Lower lobe of right lung (tissue), 2 donors: ENCODE data around the gene AEN. TPM values are rescaled to one million over a fixed set of nuclear protein-coding genes. Genes with fewer than 3 reads are reported as not detected.

ENCODE experiments used
- ATAC-seq, 2 donors: fragments of 200-7000 bp; cut with Tn5 transposase; one replicate each; pipeline ENCODE4 v1.9.1; 2020 to 2022; ENCODE audit warnings: mild to moderate bottlenecking in 2 of 2, moderate library complexity in 2 of 2
- DNase-seq: peaks from one replicate; pipeline ENCODE4 v3.0.0-alpha.2; 2020
- H3K27ac ChIP-seq: fragments of 200-600 bp; one replicate; pipeline ENCODE4 v1.8.0; 2022
- H3K27me3 ChIP-seq: fragments of 200-600 bp; one replicate; pipeline ENCODE4 v1.8.0; 2022; ENCODE audit warnings: low read depth
- H3K36me3 ChIP-seq: fragments of 200-600 bp; one replicate; pipeline ENCODE4 v1.8.0; 2022; ENCODE audit warnings: mild to moderate bottlenecking
- H3K4me1 ChIP-seq: fragments of 200-600 bp; one replicate; pipeline ENCODE4 v1.8.0; 2022
- H3K4me3 ChIP-seq: fragments of 200-600 bp; one replicate; pipeline ENCODE4 v1.8.0; 2022; ENCODE audit warnings: mild to moderate bottlenecking
- H3K9me3 ChIP-seq: fragments of 200-600 bp; one replicate; pipeline ENCODE4 v1.8.0; 2022
- intact Hi-C: fragments of 100-400 bp; cut with DNase I; formaldehyde crosslinking; loops from one replicate; pipeline ENCODE4 v1.11.0; 2022
- total RNA-seq: library from RNA; stranded (reverse); fragmentation: NEBNext Ultra II Directional; extraction: Animal tissue kit (Norgen Biotek cat#: 25700); gene quantifications from one replicate; pipeline ENCODE4 v1.2.1, GENCODE V29; 2021
- TF ChIP-seq, protein P1 (sequence below): fragments of 200-600 bp; IDR thresholded peaks from one replicate; pipeline ENCODE4 v1.8.0; 2022; ENCODE audit warnings: antibody characterized with exemption, mild to moderate bottlenecking
- donor health status: DM: no; HTN: yes; CAD: no; lungs with severe emphysema.

The AEN gene
- total RNA-seq, 1 donor from 2014 or later, result 23.8 TPM

DNA sequence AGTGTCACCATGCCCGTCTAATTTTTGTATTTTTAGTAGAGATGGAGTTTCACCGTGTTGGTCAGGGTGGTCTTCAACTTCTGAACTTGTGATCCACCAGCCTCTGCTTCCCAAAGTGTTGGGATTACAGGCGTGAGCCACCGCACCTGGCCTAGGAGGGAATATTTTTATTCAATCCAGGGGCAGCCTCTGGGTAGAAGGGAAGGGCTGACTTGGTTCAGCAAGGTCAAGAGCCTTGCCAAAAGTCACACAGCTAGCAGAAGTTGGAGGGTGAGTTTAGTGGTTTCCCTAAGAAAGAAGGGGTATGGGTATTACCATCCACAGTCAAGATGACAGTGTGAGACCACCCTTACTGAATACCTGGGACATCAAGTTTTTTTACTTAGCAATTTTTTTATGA is 4.9 kb upstream of the AEN start:
- no peak for ATAC-seq
- TF ChIP-seq, protein P1, sequence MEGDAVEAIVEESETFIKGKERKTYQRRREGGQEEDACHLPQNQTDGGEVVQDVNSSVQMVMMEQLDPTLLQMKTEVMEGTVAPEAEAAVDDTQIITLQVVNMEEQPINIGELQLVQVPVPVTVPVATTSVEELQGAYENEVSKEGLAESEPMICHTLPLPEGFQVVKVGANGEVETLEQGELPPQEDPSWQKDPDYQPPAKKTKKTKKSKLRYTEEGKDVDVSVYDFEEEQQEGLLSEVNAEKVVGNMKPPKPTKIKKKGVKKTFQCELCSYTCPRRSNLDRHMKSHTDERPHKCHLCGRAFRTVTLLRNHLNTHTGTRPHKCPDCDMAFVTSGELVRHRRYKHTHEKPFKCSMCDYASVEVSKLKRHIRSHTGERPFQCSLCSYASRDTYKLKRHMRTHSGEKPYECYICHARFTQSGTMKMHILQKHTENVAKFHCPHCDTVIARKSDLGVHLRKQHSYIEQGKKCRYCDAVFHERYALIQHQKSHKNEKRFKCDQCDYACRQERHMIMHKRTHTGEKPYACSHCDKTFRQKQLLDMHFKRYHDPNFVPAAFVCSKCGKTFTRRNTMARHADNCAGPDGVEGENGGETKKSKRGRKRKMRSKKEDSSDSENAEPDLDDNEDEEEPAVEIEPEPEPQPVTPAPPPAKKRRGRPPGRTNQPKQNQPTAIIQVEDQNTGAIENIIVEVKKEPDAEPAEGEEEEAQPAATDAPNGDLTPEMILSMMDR, result no peak
- DNase-seq, result no peak
- Histone ChIP-seq H3K27me3 (peaks cover 6% of the 10 kb centered on the region), H3K4me1 (peaks cover 4% of the 10 kb centered on the region), H3K9me3 (no peaks in the 10 kb centered on the region), H3K36me3 (no peaks in the 10 kb centered on the region), H3K4me3 (no peak overlapping the region), H3K27ac (no peak overlapping the region)
- intact Hi-C loops, result no loop called here

DNA sequence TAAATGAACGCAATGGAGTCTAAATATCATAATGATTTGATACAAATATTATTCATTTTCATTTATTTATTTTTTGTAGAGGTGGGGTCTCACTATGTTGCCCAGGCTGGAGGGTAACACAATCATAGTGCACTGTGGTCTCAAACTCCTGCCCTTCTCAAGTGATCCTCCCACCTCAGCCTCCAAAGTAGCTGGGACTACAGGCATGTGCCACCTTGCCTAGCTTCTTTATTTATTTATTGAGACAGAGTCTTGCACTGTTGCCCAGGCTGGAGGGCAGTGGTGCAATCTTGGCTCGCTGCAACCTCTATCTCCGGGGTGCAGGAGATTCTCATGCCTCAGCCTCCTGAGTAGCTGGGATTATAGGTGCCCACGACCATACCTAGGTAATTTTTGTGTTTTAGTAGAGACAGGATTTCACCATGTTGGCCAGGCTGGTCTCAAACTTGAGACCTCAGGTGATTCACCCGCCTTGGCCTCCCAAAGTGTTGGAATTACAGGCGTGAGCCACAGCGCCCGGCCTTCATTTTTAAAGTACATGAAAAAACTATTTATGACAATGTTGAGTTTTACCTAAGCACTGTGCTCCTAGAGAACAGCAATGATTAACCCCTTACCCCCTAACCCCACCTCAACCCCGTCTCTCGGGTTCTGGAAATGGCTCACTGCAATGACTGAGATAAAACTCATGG is 4.0 kb upstream of the AEN start:
- ATAC-seq (no peak), DNase-seq (no peak)
- intact Hi-C loops, result no loop called here
- no peaks in the 10 kb centered on the region for H3K9me3 ChIP-seq
- H3K27me3 ChIP-seq, result peaks cover 5% of the 10 kb centered on the region
- no peak overlapping the region for H3K27ac ChIP-seq
- peaks cover 8% of the 10 kb centered on the region for H3K4me1 ChIP-seq
- no peak overlapping the region for H3K4me3 ChIP-seq
- TF ChIP-seq, protein P1, result no peak
- H3K36me3 ChIP-seq, result no peaks in the 10 kb centered on the region

DNA sequence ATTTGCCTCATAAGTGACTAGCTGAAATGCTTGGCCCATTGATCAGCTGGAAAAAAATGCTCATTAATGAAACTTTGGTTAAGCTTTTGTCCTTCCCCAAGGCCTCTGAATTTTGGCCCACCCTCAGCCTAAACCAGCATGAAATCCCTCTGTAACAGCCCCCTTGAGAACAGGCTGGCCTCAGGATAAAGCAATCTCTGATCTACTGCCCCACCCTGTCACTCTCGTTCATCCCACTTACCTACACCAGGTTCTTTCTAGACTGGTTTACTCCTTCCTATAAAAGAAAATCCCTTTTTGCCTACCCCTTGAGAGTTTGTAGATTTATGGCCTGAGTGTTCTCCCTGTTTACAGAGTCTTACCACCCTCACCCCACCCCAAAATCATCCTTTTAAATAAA is 3.4 kb upstream of the AEN start:
- no peak for ATAC-seq
- Histone ChIP-seq H3K4me1 (peaks cover 14% of the 10 kb centered on the region), H3K9me3 (no peaks in the 10 kb centered on the region), H3K4me3 (no peak overlapping the region), H3K27ac (no peak overlapping the region), H3K27me3 (no peaks in the 10 kb centered on the region), H3K36me3 (no peaks in the 10 kb centered on the region)
- TF ChIP-seq, protein P1, result no peak
- intact Hi-C loops, result no loop called here
- DNase-seq, result no peak

DNA sequence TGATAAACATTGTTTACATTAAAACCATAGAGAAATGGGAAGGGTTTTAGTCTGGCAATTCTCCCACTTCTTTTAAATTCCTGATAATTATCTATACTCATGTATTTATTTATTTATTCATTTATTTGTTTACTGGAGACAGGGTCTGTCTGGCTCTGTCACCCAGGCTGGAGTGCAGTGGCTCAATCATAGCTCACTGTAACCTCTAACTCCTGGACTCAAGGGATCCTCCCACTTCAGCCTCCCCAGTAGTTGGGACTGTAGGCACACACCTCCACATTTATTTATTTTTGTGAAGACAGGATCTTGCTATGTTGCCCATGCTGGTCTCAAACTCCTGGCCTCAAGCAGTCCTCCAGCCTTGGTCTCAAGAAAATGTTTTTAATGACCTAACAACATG is 2.5 kb upstream of the AEN start:
- no peaks in the 10 kb centered on the region for H3K9me3 ChIP-seq
- TF ChIP-seq, protein P1, result no peak
- no peak for DNase-seq
- no peaks in the 10 kb centered on the region for H3K36me3 ChIP-seq
- H3K27ac ChIP-seq, result no peak overlapping the region
- no peaks in the 10 kb centered on the region for H3K27me3 ChIP-seq
- no peak overlapping the region for H3K4me3 ChIP-seq
- intact Hi-C loops, result no loop called here
- no peak for ATAC-seq
- peaks cover 23% of the 10 kb centered on the region for H3K4me1 ChIP-seq

DNA sequence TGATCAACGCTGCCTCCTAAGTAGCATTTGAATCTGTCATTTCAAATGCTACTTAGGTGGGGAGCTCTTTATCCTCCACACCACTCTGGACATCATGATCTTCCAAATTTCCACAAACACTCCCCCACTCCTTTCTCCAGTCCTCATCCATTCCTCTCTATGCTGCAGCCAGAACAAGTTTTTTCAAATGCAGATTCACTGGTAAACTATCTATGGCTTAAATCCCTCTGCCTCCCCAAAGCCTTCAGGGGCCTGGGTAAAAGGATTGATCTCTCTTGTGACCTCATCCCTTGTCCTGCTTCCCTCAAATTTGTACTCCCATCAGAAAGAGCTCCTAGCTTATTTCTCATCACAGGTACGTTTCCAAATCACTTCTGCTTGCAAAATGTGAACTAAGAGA is 1.3 kb upstream of the AEN start:
- DNase-seq (no peak), ATAC-seq (no peak)
- Histone ChIP-seq H3K4me3 (no peak overlapping the region), H3K4me1 (peaks cover 34% of the 10 kb centered on the region), H3K9me3 (no peaks in the 10 kb centered on the region), H3K36me3 (no peaks in the 10 kb centered on the region), H3K27me3 (no peaks in the 10 kb centered on the region), H3K27ac (no peak overlapping the region)
- TF ChIP-seq, protein P1, result no peak
- intact Hi-C loops, result no loop called here
